B cell (primary cell): ENCODE data around the gene PIWIL4. TPM values are rescaled to one million over a fixed set of nuclear protein-coding genes. Genes with fewer than 3 reads are reported as not detected.

Experiments
- ATAC-seq: fragments of 200-7000 bp; cut with Tn5 transposase; one replicate; pipeline ENCODE4 v1.10.0; 2021; ENCODE audit warnings: low read depth, mild to moderate bottlenecking, moderate number of reproducible peaks, moderate library complexity
- CTCF ChIA-PET: fragments of 350-600 bp; sonication (Branson Sonifier 250); formaldehyde crosslinking; loops from one replicate; lab custom pipeline; 2021; ENCODE audit warnings: antibody characterized with exemption, inconsistent platforms; lab: Charles Lee
- POLR2A ChIA-PET: fragments of 350-600 bp; sonication (Branson Sonifier 250); formaldehyde crosslinking; loops from one replicate; lab custom pipeline; 2021; ENCODE audit warnings: antibody characterized with exemption; lab: Charles Lee
- DNase-seq: peaks from one replicate; pipeline ENCODE4 v3.0.0; 2013
- H2AFZ ChIP-seq: 2 replicates; pipeline ENCODE4 v1.6.1; 2012; ENCODE audit warnings: mild to moderate bottlenecking, low read depth, low read length; ENCODE audit not compliant: insufficient read depth, poor library complexity, severe bottlenecking
- H3K27ac ChIP-seq, 2 donors: 1 replicate in 1 of 2; 2 replicates in 1 of 2; pipeline ENCODE4 v1.5.1; 2012 to 2013; ENCODE audit warnings: low read length in 2 of 2, mild to moderate bottlenecking in 2 of 2, moderate library complexity in 1 of 2
- H3K27me3 ChIP-seq, 4 experiments: fragments of 200-600 bp in 1 of 4; sonication (generic) in 1 of 4; replicated peaks in 1 of 4; 1 replicate in 2 of 4; 2 replicates in 2 of 4; pipeline versions ENCODE4 v1.6.1 to v1.7.0; 2013 to 2016; ENCODE audit warnings: low read length in 3 of 4, mild to moderate bottlenecking in 2 of 4, mixed read lengths in 1 of 4, moderate library complexity in 1 of 4; ENCODE audit not compliant: insufficient read depth in 4 of 4, control insufficient read depth in 3 of 4; ENCODE audit errors: control extremely low read depth in 1 of 4
- H3K36me3 ChIP-seq, 2 experiments: replicated peaks in 1 of 2; 1 replicate in 1 of 2; 2 replicates in 1 of 2; pipeline versions ENCODE4 v1.6.1 to v1.7.1; 2013; ENCODE audit warnings: low read length in 1 of 2; ENCODE audit not compliant: insufficient read depth in 2 of 2, control insufficient read depth in 1 of 2; ENCODE audit errors: control extremely low read depth in 1 of 2, extremely low read depth in 1 of 2
- H3K4me1 ChIP-seq, 2 donors: fragments of 200-600 bp in 1 of 2; sonication (generic) in 1 of 2; 1 replicate in 1 of 2; 2 replicates in 1 of 2; pipeline versions ENCODE4 v1.5.1 to v1.6.1; 2013 to 2017; ENCODE audit warnings: low read length in 2 of 2; ENCODE audit not compliant: control insufficient read depth in 2 of 2, insufficient read depth in 2 of 2
- H3K4me2 ChIP-seq: replicated peaks from 2 replicates; pipeline ENCODE3; 2012; ENCODE audit warnings: mild to moderate bottlenecking, low read depth, low read length; ENCODE audit not compliant: poor library complexity, severe bottlenecking
- H3K4me3 ChIP-seq, 5 experiments: fragments of 200-600 bp in 1 of 5; sonication (generic) in 1 of 5; 1 replicate in 3 of 5; 2 replicates in 2 of 5; pipeline versions ENCODE4 v1.5.1 to v1.7.0; 2011 to 2016; ENCODE audit warnings: low read length in 4 of 5, mild to moderate bottlenecking in 4 of 5, low read depth in 2 of 5, control low read depth in 1 of 5, moderate library complexity in 1 of 5; ENCODE audit not compliant: insufficient read depth in 1 of 5; ENCODE audit errors: control extremely low read depth in 1 of 5, extremely low read depth in 1 of 5
- H3K79me2 ChIP-seq: fragments of 200-600 bp; sonication (generic); one replicate; pipeline ENCODE4 v1.6.0; 2016; ENCODE audit warnings: low read length; ENCODE audit not compliant: control insufficient read depth, insufficient read depth
- H3K9ac ChIP-seq: fragments of 200-600 bp; sonication (generic); 2 replicates; pipeline ENCODE4 v1.6.1; 2017; ENCODE audit warnings: mild to moderate bottlenecking, low read length, moderate library complexity
- H3K9me3 ChIP-seq, 3 donors: one replicate each; pipeline versions ENCODE4 v1.6.1 to v1.7.1; 2013; ENCODE audit warnings: low read length in 2 of 3; ENCODE audit not compliant: control insufficient read depth in 2 of 3, insufficient read depth in 1 of 3; ENCODE audit errors: control extremely low read depth in 1 of 3
- H4K20me1 ChIP-seq: 2 replicates; pipeline ENCODE4 v1.6.0; 2012; ENCODE audit warnings: mild to moderate bottlenecking, low read length; ENCODE audit not compliant: insufficient read depth, control insufficient read depth, poor library complexity, severe bottlenecking
- H3K27ac Mint-ChIP-seq: one replicate; pipeline ENCODE4 v1.8.0; 2021; ENCODE audit warnings: mixed read lengths
- H3K27me3 Mint-ChIP-seq: one replicate; pipeline ENCODE4 v1.8.0; 2021; ENCODE audit warnings: mixed read lengths
- H3K4me1 Mint-ChIP-seq: one replicate; pipeline ENCODE4 v1.8.0; 2021; ENCODE audit warnings: mixed read lengths
- H3K4me3 Mint-ChIP-seq: one replicate; pipeline ENCODE4 v1.8.0; 2021; ENCODE audit warnings: mixed read lengths
- H3K9me3 Mint-ChIP-seq: one replicate; pipeline ENCODE4 v1.8.0; 2022; ENCODE audit warnings: mixed read lengths; ENCODE audit not compliant: insufficient read depth
- EZH2 ChIP-seq: IDR thresholded peaks from 2 replicates; pipeline ENCODE4 v1.6.1; 2012; ENCODE audit warnings: borderline replicate concordance, low read depth, mild to moderate bottlenecking, moderate library complexity, low read length; ENCODE audit not compliant: insufficient read depth, poor library complexity, severe bottlenecking
- WGBS: methylation state at CpG from one replicate; pipeline ENCODE4 v1.1.5; 2013; ENCODE audit warnings: missing lambda C conversion rate; ENCODE audit not compliant: insufficient coverage; 5-methylcytosine and 5-hydroxymethylcytosine counted together
- intact Hi-C: fragments of 100-400 bp; cut with micrococcal nuclease; formaldehyde crosslinking; loops from one replicate; pipeline ENCODE4 v1.10.0; 2022
- polyA plus RNA-seq: library from polyadenylated mRNA; depleted of rRNA; stranded (reverse); fragments of >200 nt; gene quantifications from 2 replicates; pipeline ENCODE4 v1.2.3, GENCODE V29; 2012
- total RNA-seq, 2 donors: library from RNA; stranded (reverse); fragments of 120-200 nt in 1 of 2; gene quantifications; 1 replicate in 1 of 2; 2 replicates in 1 of 2; pipeline versions ENCODE4 v1.2.3 to v1.2.4, GENCODE V29; 2013 to 2022
- TF ChIP-seq, protein P1 (sequence below): fragments of 200-600 bp; IDR thresholded peaks from one replicate; pipeline ENCODE4 v1.8.0; 2022; ENCODE audit warnings: antibody characterized with exemption, mild to moderate bottlenecking

Gene PIWIL4
- total and polyA plus RNA-seq, 2 donors (not counting 1 experiment from before 2014, with no cell fraction given), result 0.67 to 1.4 TPM

DNA sequence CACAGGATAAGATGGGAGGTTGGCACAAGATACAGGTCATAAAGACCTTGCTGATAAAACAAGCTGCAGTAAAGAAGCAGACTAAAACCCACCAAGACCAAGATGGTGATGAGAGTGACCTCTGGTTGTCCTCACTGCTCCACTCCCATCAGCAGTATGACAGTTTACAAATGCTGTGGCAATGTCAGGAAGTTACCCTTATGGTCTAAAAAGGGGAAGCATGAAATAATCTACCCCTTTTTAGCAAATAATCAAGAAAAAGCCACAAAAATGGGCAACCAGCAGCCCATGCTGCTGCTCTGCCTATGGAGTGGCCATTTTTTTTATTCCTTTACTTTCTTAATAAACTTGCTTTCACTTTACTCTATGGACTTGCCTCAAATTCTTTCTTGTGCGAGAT lies 8.7 kb upstream of the PIWIL4 start:
- Histone ChIP-seq H3K79me2 (no peaks in the 10 kb centered on the region), H3K4me2 (no peak overlapping the region), H2AFZ (no peak overlapping the region), H3K27ac (no peak overlapping the region), H3K4me3 (no peak overlapping the region), H3K9ac (no peak overlapping the region), H3K27me3 (no peaks in the 10 kb centered on the region), H3K4me1 (peaks cover 0 to 5% of the 10 kb centered on the region in 2 donors), H3K36me3 (no peaks in the 10 kb centered on the region), H4K20me1 (no peaks in the 10 kb centered on the region), H3K9me3 (no peaks in the 10 kb centered on the region)
- Mint-ChIP-seq H3K4me1 (peaks cover 3% of the 10 kb centered on the region), H3K27ac (no peak overlapping the region), H3K4me3 (no peak overlapping the region), H3K9me3 (no peaks in the 10 kb centered on the region), H3K27me3 (peaks cover 3% of the 10 kb centered on the region)
- ChIA-PET CTCF (no interaction called here), POLR2A (no interaction called here)
- TF ChIP-seq EZH2, result no peak
- no peak for DNase-seq
- WGBS, result 100% methylated on average over 1 of the region's 1 CpG
- intact Hi-C loops, result no loop called here
- ATAC-seq, result no peak

DNA sequence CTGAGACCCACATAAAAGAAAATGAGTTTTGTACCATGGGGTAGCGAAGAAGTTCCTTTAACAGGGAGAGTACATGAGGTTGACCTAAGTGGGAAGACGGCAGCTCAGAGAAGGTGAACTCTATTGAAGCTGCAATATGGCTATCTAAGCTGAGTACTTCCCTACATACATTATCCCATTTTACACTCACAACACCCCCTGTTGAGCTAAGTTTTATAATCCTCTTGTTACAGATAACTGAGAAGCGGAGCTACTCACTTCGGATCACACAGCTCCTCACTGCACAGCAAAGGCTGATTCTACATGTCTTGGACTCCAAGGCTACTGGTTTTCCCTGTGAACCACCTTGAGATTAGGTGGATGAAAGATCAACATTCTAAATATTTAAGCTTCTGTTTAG lies 8.2 kb upstream of the PIWIL4 start:
- ChIA-PET POLR2A (no interaction called here), CTCF (no interaction called here)
- H2AFZ ChIP-seq, result no peak overlapping the region
- no peak for TF ChIP-seq EZH2
- TF ChIP-seq, protein P1, sequence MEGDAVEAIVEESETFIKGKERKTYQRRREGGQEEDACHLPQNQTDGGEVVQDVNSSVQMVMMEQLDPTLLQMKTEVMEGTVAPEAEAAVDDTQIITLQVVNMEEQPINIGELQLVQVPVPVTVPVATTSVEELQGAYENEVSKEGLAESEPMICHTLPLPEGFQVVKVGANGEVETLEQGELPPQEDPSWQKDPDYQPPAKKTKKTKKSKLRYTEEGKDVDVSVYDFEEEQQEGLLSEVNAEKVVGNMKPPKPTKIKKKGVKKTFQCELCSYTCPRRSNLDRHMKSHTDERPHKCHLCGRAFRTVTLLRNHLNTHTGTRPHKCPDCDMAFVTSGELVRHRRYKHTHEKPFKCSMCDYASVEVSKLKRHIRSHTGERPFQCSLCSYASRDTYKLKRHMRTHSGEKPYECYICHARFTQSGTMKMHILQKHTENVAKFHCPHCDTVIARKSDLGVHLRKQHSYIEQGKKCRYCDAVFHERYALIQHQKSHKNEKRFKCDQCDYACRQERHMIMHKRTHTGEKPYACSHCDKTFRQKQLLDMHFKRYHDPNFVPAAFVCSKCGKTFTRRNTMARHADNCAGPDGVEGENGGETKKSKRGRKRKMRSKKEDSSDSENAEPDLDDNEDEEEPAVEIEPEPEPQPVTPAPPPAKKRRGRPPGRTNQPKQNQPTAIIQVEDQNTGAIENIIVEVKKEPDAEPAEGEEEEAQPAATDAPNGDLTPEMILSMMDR, result no peak
- no peaks in the 10 kb centered on the region for H4K20me1 ChIP-seq
- no peak overlapping the region for H3K9ac ChIP-seq
- ATAC-seq (no peak), DNase-seq (no peak)
- H3K9me3 ChIP-seq, result no peaks in the 10 kb centered on the region
- H3K9me3 Mint-ChIP-seq, result no peaks in the 10 kb centered on the region
- no peak overlapping the region for H3K4me3 Mint-ChIP-seq
- no peak overlapping the region for H3K27ac ChIP-seq
- H3K4me2 ChIP-seq, result no peak overlapping the region
- H3K4me1 Mint-ChIP-seq, result peaks cover 3% of the 10 kb centered on the region
- H3K4me1 ChIP-seq, result peaks cover 0 to 5% of the 10 kb centered on the region in 2 donors
- H3K36me3 ChIP-seq, result no peaks in the 10 kb centered on the region
- H3K79me2 ChIP-seq, result no peaks in the 10 kb centered on the region
- H3K27me3 ChIP-seq, result no peaks in the 10 kb centered on the region
- intact Hi-C loops, result no loop called here
- H3K27me3 Mint-ChIP-seq, result peaks cover 3% of the 10 kb centered on the region
- no CpG with 5 or more reads among the region's 4 CpGs for WGBS
- no peak overlapping the region for H3K4me3 ChIP-seq
- no peak overlapping the region for H3K27ac Mint-ChIP-seq
